ENCODE measurements around the gene DEDD. TPM values are rescaled to one million over a fixed set of nuclear protein-coding genes. Genes with fewer than 3 reads are reported as not detected.

DEDD gene
- total and polyA plus RNA-seq, 2 experiments from 2014 or later, result 22.8 to 35.3 TPM

DNA sequence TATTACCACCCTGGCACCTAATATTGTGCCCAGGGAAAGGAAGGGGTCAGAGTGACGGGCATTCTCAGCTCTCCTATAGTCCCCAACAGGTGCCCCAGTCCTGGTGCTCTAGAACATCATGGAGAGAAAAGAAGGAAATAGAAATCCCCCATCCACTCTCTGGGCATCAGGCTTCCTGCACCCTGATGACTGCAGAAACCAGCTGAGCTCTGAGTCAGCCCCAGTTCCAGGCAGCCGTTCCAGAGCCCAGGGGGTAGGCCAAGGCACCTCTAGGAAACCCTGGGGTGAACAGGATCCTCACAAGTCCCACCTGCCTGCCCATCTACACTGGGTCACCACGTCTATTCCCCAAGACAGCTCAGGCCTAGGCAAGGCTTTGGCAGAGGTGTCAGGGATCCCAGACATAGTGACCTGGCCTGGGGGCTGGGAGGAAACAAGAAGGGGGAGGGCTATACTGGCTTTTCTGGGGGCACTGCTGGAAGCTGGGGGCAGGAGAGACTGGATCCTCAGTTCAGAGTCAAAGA is 43.8 kb downstream of the DEDD start:
- Histone ChIP-seq H3F3A (replicated peaks; ENCODE audit: low read depth) (no peaks in the 10 kb centered on the region), H3K4me2 (peak overlapping the region; percentile 55; the same call in 1 of the 2 replicates), H4K20me1 (replicated peaks; ENCODE audit: insufficient read depth) (no peaks in the 10 kb centered on the region), H3K79me2 (replicated peaks; ENCODE audit: insufficient read depth) (no peaks in the 10 kb centered on the region), H2AFZ (peak overlapping the region; percentile 72; the same call in 1 of the 2 replicates), H3K27me3 (ENCODE audit: insufficient read depth) (no peaks in the 10 kb centered on the region), H3K27ac (ENCODE audit: low read depth) (no peak overlapping the region), H3K36me3 (ENCODE audit: insufficient read depth) (no peaks in the 10 kb centered on the region), H3K4me1 (ENCODE audit: insufficient read depth) (peaks cover 7% of the 10 kb centered on the region), H3K9me2 (ENCODE audit: insufficient read depth) (peaks cover 5% of the 10 kb centered on the region; the same call in 1 of the 2 replicates), H3K4me3 (no peak overlapping the region)
- Mint-ChIP-seq H3K4me3 (no peak overlapping the region), H3K36me3 (ENCODE audit: low read depth) (no peaks in the 10 kb centered on the region), H3K4me1 (peaks cover 20% of the 10 kb centered on the region), H3K27ac (no peak overlapping the region), H3K27me3 (ENCODE audit: insufficient read depth, low read depth, poor library complexity) (peaks cover 15% of the 10 kb centered on the region), H3K9me3 (no peaks in the 10 kb centered on the region; the same call in 2 of the 3 replicates)
- no peak for TF ChIP-seq JUNB (IDR thresholded peaks at IDR 0.05; ENCODE audit: unreplicated experiment)
- TF ChIP-seq STAT1 (IDR thresholded peaks at IDR 0.05; ENCODE audit: unreplicated experiment), result no peak
- TF ChIP-seq POLR2AphosphoS5 (IDR thresholded peaks at IDR 0.05; ENCODE audit: low read depth), result no peak
- no peak for ATAC-seq
- DNase-seq (ENCODE audit: low spot score), result no peak

DNA sequence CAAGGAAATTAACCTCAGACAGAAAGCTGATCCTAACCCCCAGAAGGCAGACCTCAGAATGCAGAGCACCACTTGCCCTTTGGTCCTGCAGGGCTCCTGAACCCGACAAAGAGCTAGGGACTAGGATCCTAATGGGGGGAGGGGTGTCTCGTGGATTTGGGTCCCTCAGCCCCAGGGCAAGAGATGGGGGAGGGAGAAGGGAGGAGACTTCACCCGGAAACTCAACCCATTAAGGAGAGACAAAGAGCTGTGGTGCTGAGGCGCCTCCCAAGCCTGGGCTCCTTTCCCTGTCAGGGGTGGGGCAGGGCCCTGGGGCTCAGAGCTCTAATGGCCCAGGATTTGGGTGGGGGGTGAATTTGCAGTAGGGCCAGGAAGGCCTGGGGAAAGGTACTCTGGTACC is 46.0 kb downstream of the DEDD start:
- Histone ChIP-seq H3K4me2 (0 out of 2 replicates have a peak overlapping the region, but pooled peaks have one; percentile 38), H3K79me2 (replicated peaks; ENCODE audit: insufficient read depth) (no peaks in the 10 kb centered on the region), H3K27ac (ENCODE audit: low read depth) (no peak overlapping the region), H3K4me3 (no peak overlapping the region), H3K4me1 (ENCODE audit: insufficient read depth) (peaks cover 7% of the 10 kb centered on the region), H3K9me2 (ENCODE audit: insufficient read depth) (peaks cover 5% of the 10 kb centered on the region; the same call in 1 of the 2 replicates), H3K27me3 (ENCODE audit: insufficient read depth) (no peaks in the 10 kb centered on the region), H3F3A (replicated peaks; ENCODE audit: low read depth) (no peaks in the 10 kb centered on the region), H3K36me3 (ENCODE audit: insufficient read depth) (no peaks in the 10 kb centered on the region), H4K20me1 (replicated peaks; ENCODE audit: insufficient read depth) (no peaks in the 10 kb centered on the region), H2AFZ (0 out of 2 replicates have a peak overlapping the region, but pooled peaks have one; percentile 14)
- Mint-ChIP-seq H3K4me1 (peaks cover 20% of the 10 kb centered on the region), H3K4me3 (no peak overlapping the region), H3K36me3 (ENCODE audit: low read depth) (no peaks in the 10 kb centered on the region; the same call in 2 of the 3 replicates), H3K9me3 (no peaks in the 10 kb centered on the region; the same call in 2 of the 3 replicates), H3K27ac (no peak overlapping the region), H3K27me3 (ENCODE audit: insufficient read depth, low read depth, poor library complexity) (peaks cover 12% of the 10 kb centered on the region)
- ATAC-seq (no peak; the same call in 2 of the 3 replicates), DNase-seq (ENCODE audit: low spot score) (peak; percentile 17)
- TF ChIP-seq CREB1 (CRISPR knock-in tag; IDR thresholded peaks at IDR 0.05; ENCODE audit: low read depth) (no peak), NANOG (IDR thresholded peaks at IDR 0.05; ENCODE audit: borderline replicate concordance) (no peak), EZH2phosphoT487 (IDR thresholded peaks at IDR 0.05; ENCODE audit: unreplicated experiment) (no peak), ZNF331 (CRISPR knock-in tag; IDR thresholded peaks at IDR 0.05; ENCODE audit: low read depth) (no peak), ZNF114 (CRISPR knock-in tag; IDR thresholded peaks at IDR 0.05) (no peak), POLR2AphosphoS5 (IDR thresholded peaks at IDR 0.05; ENCODE audit: low read depth) (no peak)
- TF ChIP-seq, protein P1, sequence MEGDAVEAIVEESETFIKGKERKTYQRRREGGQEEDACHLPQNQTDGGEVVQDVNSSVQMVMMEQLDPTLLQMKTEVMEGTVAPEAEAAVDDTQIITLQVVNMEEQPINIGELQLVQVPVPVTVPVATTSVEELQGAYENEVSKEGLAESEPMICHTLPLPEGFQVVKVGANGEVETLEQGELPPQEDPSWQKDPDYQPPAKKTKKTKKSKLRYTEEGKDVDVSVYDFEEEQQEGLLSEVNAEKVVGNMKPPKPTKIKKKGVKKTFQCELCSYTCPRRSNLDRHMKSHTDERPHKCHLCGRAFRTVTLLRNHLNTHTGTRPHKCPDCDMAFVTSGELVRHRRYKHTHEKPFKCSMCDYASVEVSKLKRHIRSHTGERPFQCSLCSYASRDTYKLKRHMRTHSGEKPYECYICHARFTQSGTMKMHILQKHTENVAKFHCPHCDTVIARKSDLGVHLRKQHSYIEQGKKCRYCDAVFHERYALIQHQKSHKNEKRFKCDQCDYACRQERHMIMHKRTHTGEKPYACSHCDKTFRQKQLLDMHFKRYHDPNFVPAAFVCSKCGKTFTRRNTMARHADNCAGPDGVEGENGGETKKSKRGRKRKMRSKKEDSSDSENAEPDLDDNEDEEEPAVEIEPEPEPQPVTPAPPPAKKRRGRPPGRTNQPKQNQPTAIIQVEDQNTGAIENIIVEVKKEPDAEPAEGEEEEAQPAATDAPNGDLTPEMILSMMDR (conservative IDR thresholded peaks at IDR 0.05; ENCODE audit: low read depth in 2 of 2), result no peak
- TF ChIP-seq, protein P2, sequence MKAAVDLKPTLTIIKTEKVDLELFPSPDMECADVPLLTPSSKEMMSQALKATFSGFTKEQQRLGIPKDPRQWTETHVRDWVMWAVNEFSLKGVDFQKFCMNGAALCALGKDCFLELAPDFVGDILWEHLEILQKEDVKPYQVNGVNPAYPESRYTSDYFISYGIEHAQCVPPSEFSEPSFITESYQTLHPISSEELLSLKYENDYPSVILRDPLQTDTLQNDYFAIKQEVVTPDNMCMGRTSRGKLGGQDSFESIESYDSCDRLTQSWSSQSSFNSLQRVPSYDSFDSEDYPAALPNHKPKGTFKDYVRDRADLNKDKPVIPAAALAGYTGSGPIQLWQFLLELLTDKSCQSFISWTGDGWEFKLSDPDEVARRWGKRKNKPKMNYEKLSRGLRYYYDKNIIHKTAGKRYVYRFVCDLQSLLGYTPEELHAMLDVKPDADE (IDR thresholded peaks at IDR 0.05), result no peak
